ENCODE measurements around the gene RAMP3. TPM values are rescaled to one million over a fixed set of nuclear protein-coding genes. Genes with fewer than 3 reads are reported as not detected.
"Not testable (repeated sequence)": the region's sequence is repeated elsewhere in the genome, so short reads cannot be mapped to it uniquely, and the experiment has no call there.

Gene RAMP3
- polyA plus RNA-seq, 1 experiment = not detected

GRCh38 chr7:45162943-45163691, 5.5 kb downstream of the RAMP3 start:
- no peak for TF ChIP-seq CTCF (IDR thresholded peaks at IDR 0.05; ENCODE audit: insufficient read depth, low read depth, low read length)
- CTCF ChIA-PET = interaction anchor here (1.3 kb wide), 1 partner anchor 98 kb away, joined by 4 read pairs; no protein-coding TSS in a partner anchor
- no peak overlapping the region for H3K4me3 ChIP-seq (ENCODE audit: low read depth, low read length)
- peaks cover 3% of the 10 kb centered on the region for H3K27me3 ChIP-seq (ENCODE audit: control insufficient read depth, insufficient read depth, low read length)
- no peaks in the 10 kb centered on the region for H3K36me3 ChIP-seq (ENCODE audit: control insufficient read depth, insufficient read depth, low read length)
- POLR2A ChIA-PET = no interaction called here
- DNase-seq (ENCODE audit: low read depth) = no peak

GRCh38 chr7:45163692-45164052, 6.1 kb downstream of the RAMP3 start:
- H3K27me3 ChIP-seq (ENCODE audit: control insufficient read depth, insufficient read depth, low read length) = peaks cover 1% of the 10 kb centered on the region; the same call in 1 of the 2 replicates
- H3K4me3 ChIP-seq (ENCODE audit: low read depth, low read length) = no peak overlapping the region
- no peak for DNase-seq (ENCODE audit: low read depth)
- TF ChIP-seq CTCF (IDR thresholded peaks at IDR 0.05; ENCODE audit: insufficient read depth, low read depth, low read length) = no peak
- CTCF ChIA-PET = interaction anchor here (1.3 kb wide), 1 partner anchor 97 kb away, joined by 4 read pairs; no protein-coding TSS in a partner anchor
- POLR2A ChIA-PET = no interaction called here
- no peaks in the 10 kb centered on the region for H3K36me3 ChIP-seq (ENCODE audit: control insufficient read depth, insufficient read depth, low read length)

GRCh38 chr7:45164271-45164670, 6.7 kb downstream of the RAMP3 start:
- POLR2A ChIA-PET; H3K36me3 ChIP-seq (ENCODE audit: control insufficient read depth, insufficient read depth, low read length); H3K27me3 ChIP-seq (ENCODE audit: control insufficient read depth, insufficient read depth, low read length); DNase-seq (ENCODE audit: low read depth); H3K4me3 ChIP-seq (ENCODE audit: low read depth, low read length): not testable (repeated sequence)
- CTCF ChIA-PET = interaction anchor here (1.3 kb wide), 1 partner anchor 97 kb away, joined by 4 read pairs; no protein-coding TSS in a partner anchor

GRCh38 chr7:45165857-45166256, 8.3 kb downstream of the RAMP3 start:
- H3K4me3 ChIP-seq (ENCODE audit: low read depth, low read length) = no peak overlapping the region
- CTCF ChIA-PET = interaction anchor here (0.6 kb wide), 1 partner anchor 705 kb away, joined by 3 read pairs; no protein-coding TSS in a partner anchor
- no peak for TF ChIP-seq CTCF (IDR thresholded peaks at IDR 0.05; ENCODE audit: insufficient read depth, low read depth, low read length)
- DNase-seq (ENCODE audit: low read depth) = no peak
- no peaks in the 10 kb centered on the region; the same call in 1 of the 2 replicates for H3K27me3 ChIP-seq (ENCODE audit: control insufficient read depth, insufficient read depth, low read length)
- H3K36me3 ChIP-seq (ENCODE audit: control insufficient read depth, insufficient read depth, low read length) = no peaks in the 10 kb centered on the region
- POLR2A ChIA-PET = no interaction called here

- H3K4me3 ChIP-seq (ENCODE audit: low read depth, low read length) = no peak overlapping the region
- CTCF ChIA-PET = interaction anchor here (0.6 to 1.6 kb wide), 3 partner anchors 87 to 537 kb away, joined by 3 to 4 read pairs (median 3); no protein-coding TSS in a partner anchor
- H3K27me3 ChIP-seq (ENCODE audit: control insufficient read depth, insufficient read depth, low read length) = no peaks in the 10 kb centered on the region; the same call in 1 of the 2 replicates
- POLR2A ChIA-PET = no interaction called here
- no peak for TF ChIP-seq CTCF (IDR thresholded peaks at IDR 0.05; ENCODE audit: insufficient read depth, low read depth, low read length)
- H3K36me3 ChIP-seq (ENCODE audit: control insufficient read depth, insufficient read depth, low read length) = no peaks in the 10 kb centered on the region
- DNase-seq (ENCODE audit: low read depth) = no peak
Observed at GRCh38 chr7:45171946-45172345, 14.4 kb downstream of the RAMP3 start.
